Measurements from ENCODE around the gene APOM.

DNA sequence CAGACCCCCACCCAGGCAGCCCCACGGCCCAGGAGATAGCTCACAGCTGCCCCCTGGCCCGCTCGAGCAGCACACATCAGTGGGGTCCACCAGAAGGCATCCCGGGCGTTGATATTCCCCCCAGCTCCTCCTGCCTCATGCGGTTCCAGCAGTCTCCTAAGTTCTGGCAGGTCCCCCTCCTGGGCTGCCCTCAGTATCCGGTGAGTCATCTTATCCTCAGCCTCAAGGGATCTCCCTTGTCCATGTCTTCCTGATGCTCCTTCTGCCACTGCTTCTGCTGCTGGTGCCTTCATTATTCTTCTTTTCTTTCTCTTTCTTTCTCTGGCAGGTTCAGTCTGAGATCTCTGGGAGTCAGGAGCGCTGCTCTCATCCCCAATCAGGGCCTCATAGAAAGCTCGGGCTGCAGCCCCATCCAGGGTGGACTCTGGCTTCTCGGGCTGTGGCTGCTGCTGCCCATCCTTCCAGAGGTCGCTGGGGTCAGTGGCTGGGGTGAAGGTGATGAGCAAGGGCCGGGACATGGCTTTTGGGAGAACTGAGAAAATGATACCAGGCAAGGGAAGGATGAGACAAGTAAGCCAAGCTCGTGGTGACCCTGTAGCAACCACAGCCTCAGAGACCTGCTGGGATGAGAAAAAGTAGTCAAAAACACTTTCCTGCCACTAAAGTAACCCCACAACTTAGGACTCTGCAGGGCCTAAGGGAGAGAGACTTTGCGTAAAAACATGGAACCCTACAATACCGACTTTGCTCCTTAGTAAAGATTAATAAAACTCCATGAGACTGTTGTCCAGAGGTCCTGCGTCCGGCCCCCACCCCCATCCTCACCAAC is 8.5 kb downstream of the APOM start:
- TF ChIP-seq POLR2AphosphoS5 (IDR thresholded peaks at IDR 0.05), result peak in 2 of 4 donors; percentile 11 to 46
- no peak for TF ChIP-seq EP300 (IDR thresholded peaks at IDR 0.05)
- TF ChIP-seq, protein P1, sequence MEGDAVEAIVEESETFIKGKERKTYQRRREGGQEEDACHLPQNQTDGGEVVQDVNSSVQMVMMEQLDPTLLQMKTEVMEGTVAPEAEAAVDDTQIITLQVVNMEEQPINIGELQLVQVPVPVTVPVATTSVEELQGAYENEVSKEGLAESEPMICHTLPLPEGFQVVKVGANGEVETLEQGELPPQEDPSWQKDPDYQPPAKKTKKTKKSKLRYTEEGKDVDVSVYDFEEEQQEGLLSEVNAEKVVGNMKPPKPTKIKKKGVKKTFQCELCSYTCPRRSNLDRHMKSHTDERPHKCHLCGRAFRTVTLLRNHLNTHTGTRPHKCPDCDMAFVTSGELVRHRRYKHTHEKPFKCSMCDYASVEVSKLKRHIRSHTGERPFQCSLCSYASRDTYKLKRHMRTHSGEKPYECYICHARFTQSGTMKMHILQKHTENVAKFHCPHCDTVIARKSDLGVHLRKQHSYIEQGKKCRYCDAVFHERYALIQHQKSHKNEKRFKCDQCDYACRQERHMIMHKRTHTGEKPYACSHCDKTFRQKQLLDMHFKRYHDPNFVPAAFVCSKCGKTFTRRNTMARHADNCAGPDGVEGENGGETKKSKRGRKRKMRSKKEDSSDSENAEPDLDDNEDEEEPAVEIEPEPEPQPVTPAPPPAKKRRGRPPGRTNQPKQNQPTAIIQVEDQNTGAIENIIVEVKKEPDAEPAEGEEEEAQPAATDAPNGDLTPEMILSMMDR (IDR thresholded peaks at IDR 0.05), result no peak

All from sigmoid colon (tissue), 4 donors.